ENCODE results near the gene PSPC1. TPM values are rescaled to one million over a fixed set of nuclear protein-coding genes. Genes with fewer than 3 reads are reported as not detected.
A peak's percentile ranks its signal among the peaks of the same experiment; 100 is the strongest.

Gene PSPC1
- total RNA-seq, 1 experiment from 2014 or later = 124 TPM

DNA sequence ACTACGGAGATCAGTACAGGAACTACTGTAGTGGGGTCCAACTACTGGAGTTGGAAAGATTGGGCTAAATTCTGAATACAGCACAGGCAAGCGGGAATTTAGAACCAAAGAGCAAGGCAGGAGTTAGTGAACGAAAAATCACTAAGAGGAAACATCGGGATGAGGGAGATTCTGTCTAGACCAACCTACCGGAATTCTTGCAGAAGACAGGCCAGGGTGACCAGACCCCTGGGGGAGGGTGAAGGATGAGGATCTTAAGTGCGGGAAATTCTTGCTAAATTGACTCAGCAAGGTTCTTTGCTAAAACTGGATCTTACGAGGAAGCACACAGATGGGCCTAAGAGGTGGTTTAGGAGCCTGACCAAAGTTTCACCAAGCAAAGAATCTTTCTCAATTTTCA is 13.2 kb upstream of the PSPC1 start:
- no TSS peak for BruUV-seq (replicated peaks)
- Histone ChIP-seq H3K4me1 (peaks cover 48% of the 10 kb centered on the region), H3K27me3 (replicated peaks; ENCODE audit: control insufficient read depth, insufficient read depth, low read length) (no peaks in the 10 kb centered on the region), H3K4me3 (ENCODE audit: low read depth, low read length) (no peak overlapping the region), H3K9me3 (no peaks in the 10 kb centered on the region), H3K36me3 (ENCODE audit: control insufficient read depth, insufficient read depth, low read length) (no peaks in the 10 kb centered on the region)
- no peaks in the 10 kb centered on the region for H3K27me3 Mint-ChIP-seq (ENCODE audit: insufficient read depth, unreplicated experiment)
- peaks cover 10% of the 10 kb centered on the region for H3K36me3 Mint-ChIP-seq (ENCODE audit: insufficient read depth, unreplicated experiment)
- intact Hi-C loops (cut with micrococcal nuclease; ENCODE audit: unreplicated experiment) = loop anchor here (2.0 kb wide), 1 partner anchor 15 kb away; no protein-coding TSS in a partner anchor
- peaks cover 31% of the 10 kb centered on the region for H3K4me1 Mint-ChIP-seq (ENCODE audit: low read depth, unreplicated experiment)
- no peak overlapping the region for H3K4me3 Mint-ChIP-seq (ENCODE audit: unreplicated experiment)
- H3K9me3 Mint-ChIP-seq (ENCODE audit: unreplicated experiment) = no peaks in the 10 kb centered on the region
- ChIA-PET POLR2A (no interaction called here), CTCF (no interaction called here)
- no peak for DNase-seq
- TF ChIP-seq, protein P1, sequence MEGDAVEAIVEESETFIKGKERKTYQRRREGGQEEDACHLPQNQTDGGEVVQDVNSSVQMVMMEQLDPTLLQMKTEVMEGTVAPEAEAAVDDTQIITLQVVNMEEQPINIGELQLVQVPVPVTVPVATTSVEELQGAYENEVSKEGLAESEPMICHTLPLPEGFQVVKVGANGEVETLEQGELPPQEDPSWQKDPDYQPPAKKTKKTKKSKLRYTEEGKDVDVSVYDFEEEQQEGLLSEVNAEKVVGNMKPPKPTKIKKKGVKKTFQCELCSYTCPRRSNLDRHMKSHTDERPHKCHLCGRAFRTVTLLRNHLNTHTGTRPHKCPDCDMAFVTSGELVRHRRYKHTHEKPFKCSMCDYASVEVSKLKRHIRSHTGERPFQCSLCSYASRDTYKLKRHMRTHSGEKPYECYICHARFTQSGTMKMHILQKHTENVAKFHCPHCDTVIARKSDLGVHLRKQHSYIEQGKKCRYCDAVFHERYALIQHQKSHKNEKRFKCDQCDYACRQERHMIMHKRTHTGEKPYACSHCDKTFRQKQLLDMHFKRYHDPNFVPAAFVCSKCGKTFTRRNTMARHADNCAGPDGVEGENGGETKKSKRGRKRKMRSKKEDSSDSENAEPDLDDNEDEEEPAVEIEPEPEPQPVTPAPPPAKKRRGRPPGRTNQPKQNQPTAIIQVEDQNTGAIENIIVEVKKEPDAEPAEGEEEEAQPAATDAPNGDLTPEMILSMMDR (IDR thresholded peaks at IDR 0.05; ENCODE audit: insufficient read depth in 1 of 2, low read depth in 1 of 2, low read length in 1 of 2, severe bottlenecking in 1 of 2, unreplicated experiment in 1 of 2) = no peak
- peak overlapping the region; percentile 99 for H3K27ac Mint-ChIP-seq (ENCODE audit: unreplicated experiment)

DNA sequence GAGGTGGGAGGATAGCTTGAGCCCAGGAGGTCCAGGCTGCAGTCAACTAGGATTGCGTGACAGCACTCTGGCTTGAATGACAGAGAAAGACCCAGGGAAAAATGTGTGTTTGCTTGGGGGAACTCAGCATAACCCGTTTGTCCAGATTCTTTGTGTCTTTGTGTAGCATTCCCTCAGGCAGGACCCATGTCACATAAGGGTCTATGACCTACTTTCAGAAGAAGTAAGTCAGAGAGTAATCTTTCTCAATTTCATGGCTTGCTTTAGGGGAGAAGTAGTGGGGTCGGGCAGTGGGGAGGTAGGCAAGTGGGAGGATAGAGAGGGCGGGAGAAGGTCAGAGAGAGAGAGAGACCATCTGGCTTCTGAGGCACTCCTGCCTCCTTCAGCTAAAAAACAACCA is 11.9 kb upstream of the PSPC1 start:
- peaks cover 49% of the 10 kb centered on the region for H3K4me1 ChIP-seq
- intact Hi-C loops (cut with micrococcal nuclease; ENCODE audit: unreplicated experiment) = loop anchor here (1.0 to 2.0 kb wide), 3 partner anchors 12 to 70 kb away; partner anchors contain the start of gene PSPC1
- peak overlapping the region; percentile 99 for H3K27ac Mint-ChIP-seq (ENCODE audit: unreplicated experiment)
- H3K27me3 ChIP-seq (replicated peaks; ENCODE audit: control insufficient read depth, insufficient read depth, low read length) = no peaks in the 10 kb centered on the region
- CTCF ChIA-PET = no interaction called here
- H3K27me3 Mint-ChIP-seq (ENCODE audit: insufficient read depth, unreplicated experiment) = no peaks in the 10 kb centered on the region
- no peaks in the 10 kb centered on the region for H3K9me3 ChIP-seq
- peaks cover 10% of the 10 kb centered on the region for H3K36me3 Mint-ChIP-seq (ENCODE audit: insufficient read depth, unreplicated experiment)
- DNase-seq = peak; percentile 90 to 92
- no peaks in the 10 kb centered on the region for H3K9me3 Mint-ChIP-seq (ENCODE audit: unreplicated experiment)
- BruUV-seq (replicated peaks) = no TSS peak
- H3K4me3 ChIP-seq (ENCODE audit: low read depth, low read length) = no peak overlapping the region
- no peaks in the 10 kb centered on the region for H3K36me3 ChIP-seq (ENCODE audit: control insufficient read depth, insufficient read depth, low read length)
- peak overlapping the region; percentile 69 for H3K4me3 Mint-ChIP-seq (ENCODE audit: unreplicated experiment)
- H3K4me1 Mint-ChIP-seq (ENCODE audit: low read depth, unreplicated experiment) = peaks cover 32% of the 10 kb centered on the region
- TF ChIP-seq, protein P1 (IDR thresholded peaks at IDR 0.05; ENCODE audit: insufficient read depth in 1 of 2, low read depth in 1 of 2, low read length in 1 of 2, severe bottlenecking in 1 of 2, unreplicated experiment in 1 of 2) = no peak
- POLR2A ChIA-PET = interaction anchor here (0.6 kb wide), 2 partner anchors 16 to 69 kb away, joined by 3 read pairs; no protein-coding TSS in a partner anchor

DNA sequence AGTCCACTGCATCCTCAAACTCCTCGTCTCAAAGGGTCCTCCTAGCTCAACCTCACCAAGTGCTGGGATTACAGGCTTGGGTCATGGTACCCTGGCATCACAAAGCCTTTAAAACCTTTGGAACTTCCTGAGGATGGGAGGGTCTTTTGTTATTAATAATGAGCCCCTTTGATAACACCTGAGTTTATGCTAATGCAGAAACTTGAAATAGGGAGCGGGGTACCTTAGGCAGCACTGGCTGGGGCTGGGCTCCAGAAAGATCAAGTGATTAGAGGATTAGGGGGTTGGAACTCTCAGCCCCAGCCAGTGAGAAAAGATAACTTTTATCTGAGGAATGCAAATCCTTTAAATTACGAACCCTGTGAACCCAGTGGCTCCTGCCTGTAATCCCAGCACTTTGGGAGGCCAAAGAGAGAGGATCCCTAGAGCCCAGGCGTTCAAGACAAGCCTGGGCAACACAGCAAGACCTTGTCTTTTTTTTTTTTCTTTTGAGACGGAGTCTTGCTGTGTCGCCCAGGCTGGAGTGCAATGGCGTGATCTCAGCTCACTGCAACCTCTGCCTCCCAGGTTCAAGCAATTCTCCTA is 9.3 kb upstream of the PSPC1 start:
- no peak overlapping the region for H3K27ac Mint-ChIP-seq (ENCODE audit: unreplicated experiment)
- Histone ChIP-seq H3K4me3 (ENCODE audit: low read depth, low read length) (no peak overlapping the region), H3K9me3 (no peaks in the 10 kb centered on the region), H3K27me3 (replicated peaks; ENCODE audit: control insufficient read depth, insufficient read depth, low read length) (no peaks in the 10 kb centered on the region), H3K4me1 (peaks cover 49% of the 10 kb centered on the region), H3K36me3 (ENCODE audit: control insufficient read depth, insufficient read depth, low read length) (no peaks in the 10 kb centered on the region)
- intact Hi-C loops (cut with micrococcal nuclease; ENCODE audit: unreplicated experiment) = no loop called here
- no TSS peak for BruUV-seq (replicated peaks)
- H3K9me3 Mint-ChIP-seq (ENCODE audit: unreplicated experiment) = no peaks in the 10 kb centered on the region
- H3K27me3 Mint-ChIP-seq (ENCODE audit: insufficient read depth, unreplicated experiment) = no peaks in the 10 kb centered on the region
- CTCF ChIA-PET = no interaction called here
- H3K4me1 Mint-ChIP-seq (ENCODE audit: low read depth, unreplicated experiment) = peaks cover 30% of the 10 kb centered on the region
- POLR2A ChIA-PET = no interaction called here
- TF ChIP-seq, protein P1 (IDR thresholded peaks at IDR 0.05; ENCODE audit: insufficient read depth in 1 of 2, low read depth in 1 of 2, low read length in 1 of 2, severe bottlenecking in 1 of 2, unreplicated experiment in 1 of 2) = no peak
- peak; percentile 50 to 55 for DNase-seq
- no peak overlapping the region for H3K4me3 Mint-ChIP-seq (ENCODE audit: unreplicated experiment)
- peaks cover 10% of the 10 kb centered on the region for H3K36me3 Mint-ChIP-seq (ENCODE audit: insufficient read depth, unreplicated experiment)
